HG03045 (cell line): Measurements from ENCODE around the gene ZCCHC24.

ENCODE experiments used
- ATAC-seq: cut with Tn5 transposase; IDR thresholded peaks from one replicate; pipeline ENCODE4 v1.9.1; 2021; ENCODE audit warnings: mild to moderate bottlenecking, moderate library complexity; ENCODE audit not compliant: unreplicated experiment

ZCCHC24 gene

GRCh38 chr10:79401015-79401921 is 44.2 kb downstream of the ZCCHC24 start:
- ATAC-seq: no peak

GRCh38 chr10:79400146-79401004 is 45.0 kb downstream of the ZCCHC24 start:
- ATAC-seq: no peak

- no peak for ATAC-seq
These were observed 46.1 kb downstream of the ZCCHC24 start for GRCh38 chr10:79399223-79399831.

GRCh38 chr10:79398642-79399041 is 46.8 kb downstream of the ZCCHC24 start:
- ATAC-seq: no peak

- no peak for ATAC-seq
These were observed 47.7 kb downstream of the ZCCHC24 start for GRCh38 chr10:79397575-79398303.

- ATAC-seq: no peak
These were observed 48.4 kb downstream of the ZCCHC24 start for GRCh38 chr10:79397051-79397450.

- no peak for ATAC-seq
These were observed 48.9 kb downstream of the ZCCHC24 start for GRCh38 chr10:79396520-79396919.

- no peak for ATAC-seq
These were observed 50.8 kb downstream of the ZCCHC24 start for GRCh38 chr10:79394664-79395063.

GRCh38 chr10:79393924-79394610 is 51.4 kb downstream of the ZCCHC24 start:
- ATAC-seq: no peak

- ATAC-seq: no peak
These were observed 52.1 kb downstream of the ZCCHC24 start for GRCh38 chr10:79393221-79393923.

GRCh38 chr10:79392506-79393176 is 52.8 kb downstream of the ZCCHC24 start:
- ATAC-seq: no peak

- ATAC-seq: no peak
These were observed 53.4 kb downstream of the ZCCHC24 start for GRCh38 chr10:79392020-79392398.

- ATAC-seq: no peak
These were observed 54.0 kb downstream of the ZCCHC24 start for GRCh38 chr10:79391231-79392019.

- ATAC-seq: no peak
These were observed 54.7 kb downstream of the ZCCHC24 start for GRCh38 chr10:79390551-79391229.

- no peak for ATAC-seq
These were observed 55.4 kb downstream of the ZCCHC24 start for GRCh38 chr10:79390057-79390456.

- ATAC-seq: no peak
These were observed 57.2 kb downstream of the ZCCHC24 start for GRCh38 chr10:79387974-79388850.
